ENCODE measurements around the gene PRMT7. TPM values are rescaled to one million over a fixed set of nuclear protein-coding genes. Genes with fewer than 3 reads are reported as not detected.
"Not testable (repeated sequence)": the region's sequence is repeated elsewhere in the genome, so short reads cannot be mapped to it uniquely, and the experiment has no call there.

Gene PRMT7
- total RNA-seq, 3 donors from 2014 or later, result 38.4 to 53.4 (median 41.0) TPM

DNA sequence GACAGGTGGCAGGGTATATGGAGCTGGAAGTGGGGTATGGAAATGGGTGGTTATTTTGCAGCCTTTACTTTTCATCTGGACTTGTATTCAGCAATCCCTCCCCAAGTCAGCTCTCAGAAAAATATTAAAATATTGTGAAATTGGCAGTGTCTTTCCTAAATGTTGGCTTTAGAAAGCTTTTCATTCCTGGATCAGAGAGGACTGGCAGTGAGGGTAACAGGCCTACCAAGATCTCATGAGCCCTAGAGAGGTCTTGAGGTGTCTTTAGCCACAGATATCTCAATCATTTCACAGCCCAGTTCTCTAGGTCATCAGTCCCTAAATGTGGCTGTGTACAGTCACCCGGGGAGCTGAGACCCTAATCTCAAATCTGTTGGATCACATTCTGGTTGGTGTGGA, 22.6 kb upstream of the PRMT7 start:
- peaks cover 0 to 13% of the 10 kb centered on the region in 2 donors for H3K4me1 ChIP-seq
- no peaks in the 10 kb centered on the region for H3K27me3 ChIP-seq
- intact Hi-C loops (cut with DNase I; ENCODE audit: low total_unique reads), result no loop called here
- no peaks in the 10 kb centered on the region for H3K9me3 ChIP-seq
- H3K36me3 ChIP-seq, result no peaks in the 10 kb centered on the region
- DNase-seq (ENCODE audit: low spot score in 2 of 2), result no peak
- TF ChIP-seq, protein P1, sequence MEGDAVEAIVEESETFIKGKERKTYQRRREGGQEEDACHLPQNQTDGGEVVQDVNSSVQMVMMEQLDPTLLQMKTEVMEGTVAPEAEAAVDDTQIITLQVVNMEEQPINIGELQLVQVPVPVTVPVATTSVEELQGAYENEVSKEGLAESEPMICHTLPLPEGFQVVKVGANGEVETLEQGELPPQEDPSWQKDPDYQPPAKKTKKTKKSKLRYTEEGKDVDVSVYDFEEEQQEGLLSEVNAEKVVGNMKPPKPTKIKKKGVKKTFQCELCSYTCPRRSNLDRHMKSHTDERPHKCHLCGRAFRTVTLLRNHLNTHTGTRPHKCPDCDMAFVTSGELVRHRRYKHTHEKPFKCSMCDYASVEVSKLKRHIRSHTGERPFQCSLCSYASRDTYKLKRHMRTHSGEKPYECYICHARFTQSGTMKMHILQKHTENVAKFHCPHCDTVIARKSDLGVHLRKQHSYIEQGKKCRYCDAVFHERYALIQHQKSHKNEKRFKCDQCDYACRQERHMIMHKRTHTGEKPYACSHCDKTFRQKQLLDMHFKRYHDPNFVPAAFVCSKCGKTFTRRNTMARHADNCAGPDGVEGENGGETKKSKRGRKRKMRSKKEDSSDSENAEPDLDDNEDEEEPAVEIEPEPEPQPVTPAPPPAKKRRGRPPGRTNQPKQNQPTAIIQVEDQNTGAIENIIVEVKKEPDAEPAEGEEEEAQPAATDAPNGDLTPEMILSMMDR (IDR thresholded peaks at IDR 0.05), result no peak
- TF ChIP-seq POLR2A (IDR thresholded peaks at IDR 0.05) (no peak), POLR2AphosphoS5 (IDR thresholded peaks at IDR 0.05) (no peak)
- peak overlapping the region; percentile 84 to 95 for H3K27ac ChIP-seq
- peak overlapping the region in 1 of 3 donors; percentile 15 for H3K4me3 ChIP-seq

DNA sequence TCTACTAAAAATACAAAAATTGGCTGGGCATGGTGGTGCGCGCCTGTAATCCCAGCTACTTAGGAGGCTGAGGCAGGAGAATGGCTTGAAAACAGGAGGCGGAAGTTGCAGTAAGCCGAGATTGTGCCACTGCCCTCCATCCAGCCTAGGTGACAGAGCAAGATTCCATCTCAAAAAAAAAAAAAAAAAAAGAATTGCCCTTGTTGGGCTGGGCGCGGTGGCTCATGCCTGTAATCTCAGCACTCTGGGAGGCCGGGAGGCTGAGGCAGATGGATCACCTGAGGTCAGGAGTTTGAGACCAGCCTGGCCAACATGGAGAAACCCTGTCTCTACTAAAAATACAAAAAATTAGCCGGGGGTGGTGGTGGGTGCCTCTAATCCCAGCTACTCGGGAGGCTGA, 22.0 kb upstream of the PRMT7 start:
- H3K27me3 ChIP-seq; intact Hi-C loops (cut with DNase I; ENCODE audit: low total_unique reads); DNase-seq (ENCODE audit: low spot score in 2 of 2); H3K9me3 ChIP-seq; H3K4me3 ChIP-seq; H3K36me3 ChIP-seq: not testable (repeated sequence)
- peak overlapping the region; percentile 84 to 95 for H3K27ac ChIP-seq
- H3K4me1 ChIP-seq, result peaks cover 0 to 13% of the 10 kb centered on the region in 2 donors

DNA sequence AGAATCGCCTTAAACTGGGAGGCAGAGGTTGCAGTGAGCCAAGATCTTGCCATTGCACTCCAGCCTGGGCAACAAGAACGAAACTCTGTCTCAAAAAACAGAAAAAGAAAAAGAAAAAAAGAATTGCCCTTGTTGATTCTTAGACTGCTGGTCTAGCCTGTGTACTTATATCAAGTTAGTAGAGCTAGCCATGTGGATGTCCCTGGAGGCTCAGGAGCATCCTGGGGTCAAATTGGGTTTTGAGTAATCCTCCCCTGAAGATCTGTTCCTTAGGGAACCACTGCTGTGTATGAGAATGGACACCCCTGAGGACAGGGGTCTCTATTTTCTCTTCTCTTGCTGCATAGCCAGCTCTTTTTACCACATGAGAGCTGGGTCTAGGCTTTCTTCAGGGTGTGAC, 21.6 kb upstream of the PRMT7 start:
- H3K4me3 ChIP-seq, result no peak overlapping the region
- DNase-seq (ENCODE audit: low spot score in 2 of 2), result no peak
- H3K36me3 ChIP-seq, result no peaks in the 10 kb centered on the region
- peaks cover 0 to 13% of the 10 kb centered on the region in 2 donors for H3K4me1 ChIP-seq
- peak overlapping the region; percentile 54 to 77 for H3K27ac ChIP-seq
- TF ChIP-seq POLR2A (IDR thresholded peaks at IDR 0.05), result no peak
- no peaks in the 10 kb centered on the region for H3K27me3 ChIP-seq
- no peaks in the 10 kb centered on the region for H3K9me3 ChIP-seq
- intact Hi-C loops (cut with DNase I; ENCODE audit: low total_unique reads), result no loop called here

DNA sequence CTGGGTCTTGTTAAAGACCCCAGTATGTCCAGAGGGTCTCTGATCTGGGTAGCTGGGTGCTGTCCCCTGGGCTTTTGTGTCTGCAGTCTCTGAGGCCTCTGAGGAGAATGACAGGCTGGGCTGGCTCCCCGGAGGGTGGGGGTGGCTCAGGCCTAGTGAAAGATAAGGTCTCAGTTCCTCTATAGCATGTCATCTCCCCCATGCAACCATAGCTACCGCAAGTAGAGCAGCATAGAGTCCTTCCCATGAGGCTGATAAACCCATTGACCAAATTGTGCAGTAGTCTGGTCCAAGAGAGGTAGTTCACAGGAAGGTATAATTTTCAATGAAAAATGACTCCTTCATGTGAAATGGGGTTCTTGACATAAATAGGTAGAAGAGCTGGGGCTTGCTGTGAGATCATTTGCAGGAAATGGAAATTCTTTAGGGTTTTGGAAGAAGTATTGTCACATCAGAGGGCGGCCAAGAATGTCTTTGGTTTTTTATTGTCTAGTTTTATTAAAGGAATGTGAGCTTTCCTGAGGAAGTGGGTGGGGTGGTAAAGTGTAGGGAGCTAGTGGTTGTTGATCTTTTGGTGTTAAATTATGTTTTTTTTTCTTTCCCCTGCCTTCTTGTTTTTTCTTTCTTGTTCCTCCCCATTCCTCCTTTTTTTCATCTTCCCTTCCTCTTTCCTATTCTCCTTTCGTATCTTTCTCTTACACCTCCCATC, 21.0 kb upstream of the PRMT7 start:
- intact Hi-C loops (cut with DNase I; ENCODE audit: low total_unique reads), result no loop called here
- Histone ChIP-seq H3K27ac (peak overlapping the region; percentile 54 to 77), H3K27me3 (no peaks in the 10 kb centered on the region), H3K9me3 (no peaks in the 10 kb centered on the region), H3K36me3 (no peaks in the 10 kb centered on the region), H3K4me3 (no peak overlapping the region), H3K4me1 (peaks cover 0 to 13% of the 10 kb centered on the region in 2 donors)
- no peak for DNase-seq (ENCODE audit: low spot score in 2 of 2)
- TF ChIP-seq POLR2A (IDR thresholded peaks at IDR 0.05) (no peak), POLR2AphosphoS5 (IDR thresholded peaks at IDR 0.05) (no peak)
- TF ChIP-seq, protein P1 (IDR thresholded peaks at IDR 0.05), result no peak

DNA sequence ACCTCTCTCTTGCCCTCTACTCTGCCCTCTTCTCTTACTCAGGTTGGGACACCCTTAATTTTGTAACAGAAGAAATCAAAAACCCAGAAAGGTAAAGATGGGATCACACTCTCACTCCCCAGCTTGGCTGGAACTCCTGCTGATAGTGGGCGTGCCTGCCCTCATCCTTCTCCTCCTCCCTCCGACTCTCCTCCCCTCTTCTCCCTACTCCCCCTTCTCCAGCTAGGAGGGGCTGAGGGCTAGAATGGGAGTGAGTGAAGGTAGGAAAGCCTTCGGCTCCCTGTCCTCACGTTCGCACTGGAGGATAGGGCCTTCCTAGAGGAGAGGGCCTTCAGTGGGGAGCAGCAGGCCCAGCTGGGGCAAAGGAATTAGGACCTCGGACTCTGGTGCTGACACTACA, 20.4 kb upstream of the PRMT7 start:
- no peak overlapping the region for H3K4me3 ChIP-seq
- no peaks in the 10 kb centered on the region for H3K9me3 ChIP-seq
- TF ChIP-seq, protein P1 (IDR thresholded peaks at IDR 0.05), result no peak
- no peak for TF ChIP-seq POLR2A (IDR thresholded peaks at IDR 0.05)
- no peak for TF ChIP-seq POLR2AphosphoS5 (IDR thresholded peaks at IDR 0.05)
- intact Hi-C loops (cut with DNase I; ENCODE audit: low total_unique reads), result no loop called here
- peak overlapping the region; percentile 54 to 77 for H3K27ac ChIP-seq
- peaks cover 0 to 13% of the 10 kb centered on the region in 2 donors for H3K4me1 ChIP-seq
- H3K36me3 ChIP-seq, result no peaks in the 10 kb centered on the region
- DNase-seq (ENCODE audit: low spot score in 2 of 2), result no peak
- H3K27me3 ChIP-seq, result no peaks in the 10 kb centered on the region

DNA sequence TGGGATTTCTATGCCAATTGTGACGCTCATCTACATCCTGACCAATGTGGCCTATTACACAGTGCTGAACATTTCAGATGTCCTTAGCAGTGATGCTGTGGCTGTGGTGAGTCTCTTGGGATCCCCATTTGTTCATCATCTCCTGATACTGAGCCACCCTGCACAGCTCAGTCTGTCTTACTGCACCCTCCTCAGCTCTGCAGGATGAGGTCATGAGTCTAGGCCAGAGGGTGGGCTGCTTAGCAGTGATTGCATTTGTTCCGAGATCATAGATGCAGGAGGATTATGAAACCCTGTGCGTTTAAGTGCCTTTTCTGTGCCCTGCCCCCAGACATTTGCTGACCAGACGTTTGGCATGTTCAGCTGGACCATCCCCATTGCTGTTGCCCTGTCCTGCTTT, 19.6 kb upstream of the PRMT7 start:
- no peak overlapping the region for H3K4me3 ChIP-seq
- peak overlapping the region in 1 of 2 donors; percentile 77 for H3K27ac ChIP-seq
- TF ChIP-seq, protein P1 (IDR thresholded peaks at IDR 0.05), result no peak
- TF ChIP-seq POLR2AphosphoS5 (IDR thresholded peaks at IDR 0.05), result peak in 1 of 3 donors; percentile 47
- peaks cover 0 to 13% of the 10 kb centered on the region in 2 donors for H3K4me1 ChIP-seq
- intact Hi-C loops (cut with DNase I; ENCODE audit: low total_unique reads), result no loop called here
- no peaks in the 10 kb centered on the region for H3K36me3 ChIP-seq
- no peak for DNase-seq (ENCODE audit: low spot score in 2 of 2)
- H3K9me3 ChIP-seq, result no peaks in the 10 kb centered on the region
- no peaks in the 10 kb centered on the region for H3K27me3 ChIP-seq
